Esophagus muscularis mucosa (tissue), 4 donors: ENCODE measurements around the gene PIK3C2G.

ENCODE experiments used
- EP300 ChIP-seq: sonication (generic); formaldehyde crosslinking; IDR thresholded peaks from one replicate; pipeline ENCODE4 v1.6.1; 2017; ENCODE audit warnings: antibody characterized with exemption
- POLR2A ChIP-seq: fragments of 450-650 bp; IDR thresholded peaks from one replicate; pipeline ENCODE4 v1.6.1; 2017; ENCODE audit warnings: antibody characterized with exemption, moderate library complexity, mild to moderate bottlenecking, low read depth
- TF ChIP-seq, protein P1 (sequence below), 3 experiments: fragments of 200-600 bp in 2 of 3; fragments of 450-650 bp in 1 of 3; sonication (generic) in 2 of 3; IDR thresholded peaks; one replicate each; pipeline ENCODE4 v1.5.1; 2017 to 2019; ENCODE audit warnings: antibody characterized with exemption in 3 of 3, mild to moderate bottlenecking in 2 of 3, moderate library complexity in 1 of 3

DNA sequence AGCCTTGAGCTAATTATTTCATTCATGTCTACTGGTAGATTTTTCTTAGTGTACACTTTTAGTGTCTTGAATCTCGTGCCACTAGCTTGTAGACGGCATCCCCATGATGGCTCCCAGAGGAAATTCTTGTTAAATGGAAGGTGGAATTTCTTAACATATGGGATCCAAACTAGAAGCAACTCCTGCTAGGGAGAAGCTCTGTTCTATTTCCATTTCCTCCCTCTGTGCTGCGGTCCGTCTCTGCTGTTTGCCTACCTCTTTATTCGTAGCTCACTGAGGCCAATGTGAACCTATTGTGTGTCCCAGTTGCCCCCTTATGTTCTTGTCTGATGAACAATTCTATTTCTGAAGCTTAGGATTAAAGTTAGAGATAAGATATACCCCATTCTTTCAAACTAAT lies 588 bp downstream of the PIK3C2G start:
- TF ChIP-seq, protein P1, sequence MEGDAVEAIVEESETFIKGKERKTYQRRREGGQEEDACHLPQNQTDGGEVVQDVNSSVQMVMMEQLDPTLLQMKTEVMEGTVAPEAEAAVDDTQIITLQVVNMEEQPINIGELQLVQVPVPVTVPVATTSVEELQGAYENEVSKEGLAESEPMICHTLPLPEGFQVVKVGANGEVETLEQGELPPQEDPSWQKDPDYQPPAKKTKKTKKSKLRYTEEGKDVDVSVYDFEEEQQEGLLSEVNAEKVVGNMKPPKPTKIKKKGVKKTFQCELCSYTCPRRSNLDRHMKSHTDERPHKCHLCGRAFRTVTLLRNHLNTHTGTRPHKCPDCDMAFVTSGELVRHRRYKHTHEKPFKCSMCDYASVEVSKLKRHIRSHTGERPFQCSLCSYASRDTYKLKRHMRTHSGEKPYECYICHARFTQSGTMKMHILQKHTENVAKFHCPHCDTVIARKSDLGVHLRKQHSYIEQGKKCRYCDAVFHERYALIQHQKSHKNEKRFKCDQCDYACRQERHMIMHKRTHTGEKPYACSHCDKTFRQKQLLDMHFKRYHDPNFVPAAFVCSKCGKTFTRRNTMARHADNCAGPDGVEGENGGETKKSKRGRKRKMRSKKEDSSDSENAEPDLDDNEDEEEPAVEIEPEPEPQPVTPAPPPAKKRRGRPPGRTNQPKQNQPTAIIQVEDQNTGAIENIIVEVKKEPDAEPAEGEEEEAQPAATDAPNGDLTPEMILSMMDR (IDR thresholded peaks at IDR 0.05), result no peak
- TF ChIP-seq POLR2A (no peak), EP300 (no peak)
